Epidermal melanocyte (primary cell): ENCODE data around the gene VWC2.

Experiments
- DNase-seq: peaks from one replicate; pipeline ENCODE4 v3.0.0; 2011; ENCODE audit warnings: low spot score; ENCODE audit not compliant: insufficient read length

The VWC2 gene

GRCh38 chr7:49931627-49932026 is 158.2 kb downstream of the VWC2 start:
- DNase-seq, result no peak

GRCh38 chr7:49937608-49938007 is 164.2 kb downstream of the VWC2 start:
- DNase-seq, result no peak
